SH-SY5Y (cell line): Measurements from ENCODE around the gene SLIT1.

Source experiments
- GATA2 ChIP-seq: IDR thresholded peaks from 2 replicates; pipeline ENCODE4 v1.6.1; 2011; ENCODE audit warnings: mild to moderate bottlenecking, low read depth, low read length
- GATA3 ChIP-seq: IDR thresholded peaks from 2 replicates; pipeline ENCODE4 v1.6.1; 2011; ENCODE audit warnings: low read depth, mild to moderate bottlenecking, low read length, moderate library complexity

- TF ChIP-seq GATA2, result no peak
- no peak for TF ChIP-seq GATA3
These were observed 85.9 kb downstream of the SLIT1 start for GRCh38 chr10:97099868-97100267.
